Mucosa of gallbladder (tissue), 1 donor: ENCODE data around the gene ACOD1. TPM values are rescaled to one million over a fixed set of nuclear protein-coding genes. Genes with fewer than 3 reads are reported as not detected.
A peak's percentile ranks its signal among the peaks of the same experiment; 100 is the strongest.
"Not testable (repeated sequence)": the region's sequence is repeated elsewhere in the genome, so short reads cannot be mapped to it uniquely, and the experiment has no call there.

Source experiments
- DNase-seq: peaks from one replicate; pipeline ENCODE4 v3.0.0-alpha.2; 2020; ENCODE audit warnings: low spot score
- total RNA-seq: library from RNA; stranded (reverse); gene quantifications from one replicate; pipeline ENCODE4 v1.2.1, GENCODE V29; 2021
- donor health status: DM: no; HTN: no; CAD: no.

Gene ACOD1
- not detected for total RNA-seq

- DNase-seq = no peak
Observed at GRCh38 chr13:76948149-76948548, at the start of gene ACOD1. Gene ACOD1, plus strand, starts transcription at chr13:76948511. Its CDS starts 48 bp downstream, at chr13:76948559.

GRCh38 chr13:76899066-76899465 is 49.2 kb upstream of the ACOD1 start:
- not testable (repeated sequence) for DNase-seq

DNA sequence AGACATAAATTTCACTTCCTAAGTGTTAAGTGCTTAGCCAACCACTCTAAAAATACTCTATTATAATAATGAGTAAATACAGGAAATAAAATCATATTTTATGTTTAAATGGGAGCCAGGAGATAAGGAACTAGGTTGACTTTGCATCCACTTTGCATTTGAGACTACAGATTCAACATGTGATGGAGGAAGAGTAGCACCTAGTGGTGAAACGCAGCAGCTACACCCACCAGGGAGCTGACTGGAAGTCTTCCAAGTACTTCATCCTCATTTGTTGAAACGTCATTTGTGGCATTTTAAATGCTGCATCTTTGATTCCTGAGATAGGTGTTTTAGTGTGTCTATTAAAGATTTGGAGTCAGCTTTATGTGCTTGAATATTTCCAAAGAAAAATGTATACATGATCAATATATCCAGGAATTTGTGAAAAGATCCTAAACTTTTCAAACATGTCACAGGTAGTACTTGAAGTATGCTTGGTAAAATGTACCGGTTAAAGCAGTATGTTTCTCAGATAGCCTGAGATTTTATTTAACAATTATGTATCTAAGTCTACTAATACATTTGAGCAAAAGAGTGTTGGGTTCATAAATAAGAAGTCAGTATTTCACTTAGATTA is 44.7 kb upstream of the ACOD1 start:
- peak; percentile 68 for DNase-seq

GRCh38 chr13:76904507-76904906 is 43.8 kb upstream of the ACOD1 start:
- DNase-seq = no peak

GRCh38 chr13:76912476-76912875 is 35.8 kb upstream of the ACOD1 start:
- no peak for DNase-seq

GRCh38 chr13:76913898-76914297 is 34.4 kb upstream of the ACOD1 start:
- DNase-seq = no peak

GRCh38 chr13:76917095-76917494 is 31.2 kb upstream of the ACOD1 start:
- no peak for DNase-seq

- DNase-seq = peak; percentile 14
Observed at GRCh38 chr13:76917755-76918481, 30.4 kb upstream of the ACOD1 start.

GRCh38 chr13:76921516-76921915 is 26.8 kb upstream of the ACOD1 start:
- no peak for DNase-seq

DNA sequence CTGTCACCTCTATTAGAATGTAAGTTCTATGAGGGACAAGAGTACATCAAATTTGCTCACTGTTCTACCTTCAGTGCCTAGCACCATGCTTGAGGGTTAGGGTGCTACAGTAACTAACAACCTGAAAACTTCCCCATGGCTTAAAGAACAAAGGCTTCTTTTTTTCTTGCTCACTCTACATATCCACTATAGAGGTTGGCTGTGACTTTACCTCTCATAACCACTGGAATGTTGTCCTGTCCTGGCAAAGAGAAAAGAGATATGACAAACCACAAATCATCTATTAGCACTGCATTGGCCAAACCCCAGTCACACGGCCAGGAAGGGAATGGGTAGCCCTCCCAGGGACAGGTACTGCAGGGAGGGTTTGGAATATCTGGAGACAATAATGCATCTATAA is 23.2 kb upstream of the ACOD1 start:
- DNase-seq = no peak

GRCh38 chr13:76927955-76928354 is 20.4 kb upstream of the ACOD1 start:
- DNase-seq = no peak

DNA sequence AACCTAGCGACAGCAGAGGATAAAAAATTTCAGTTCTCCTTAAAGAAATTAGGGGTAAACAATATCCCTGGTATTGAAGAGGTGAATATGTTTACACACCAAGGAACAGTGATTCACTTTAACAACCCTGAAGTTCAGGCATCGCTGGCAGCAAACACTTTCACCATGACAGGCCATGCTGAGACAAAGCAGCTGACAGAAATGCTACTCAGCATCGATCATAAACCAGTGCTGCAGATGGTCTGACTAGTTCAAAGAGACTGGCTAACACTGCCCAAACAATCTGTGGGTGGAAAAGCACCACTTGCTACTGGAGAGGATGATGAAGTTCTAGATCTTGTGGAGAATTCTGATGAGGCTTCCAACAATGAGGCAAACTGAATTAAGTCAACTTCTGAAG is 19.9 kb upstream of the ACOD1 start:
- DNase-seq = no peak

GRCh38 chr13:76929320-76929719 is 19.0 kb upstream of the ACOD1 start:
- DNase-seq = no peak

DNA sequence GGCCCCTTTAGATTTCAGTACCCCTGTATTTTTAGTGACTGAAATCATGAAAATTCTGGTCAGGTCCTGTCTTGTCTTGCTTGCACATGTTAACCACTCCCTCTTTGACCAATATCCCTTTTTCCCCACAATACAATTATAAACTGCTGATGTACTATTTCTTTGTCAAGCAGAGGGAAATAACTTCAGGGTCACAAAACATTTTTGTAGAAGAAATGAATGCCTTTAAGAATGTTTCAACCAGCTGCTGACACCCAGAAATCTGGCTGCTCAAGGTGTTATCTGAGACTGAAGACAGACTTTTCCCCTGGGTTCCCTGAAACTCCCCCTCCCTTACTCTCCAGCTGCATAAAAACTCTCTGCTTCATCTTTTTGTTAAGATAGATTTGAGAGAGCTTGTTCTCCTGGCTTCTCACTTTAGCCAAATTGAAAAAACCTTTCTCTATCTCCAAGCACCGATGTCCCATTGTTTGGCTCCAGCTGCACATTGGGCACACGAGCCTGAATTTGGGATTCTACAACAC is 18.4 kb upstream of the ACOD1 start:
- DNase-seq = no peak

DNA sequence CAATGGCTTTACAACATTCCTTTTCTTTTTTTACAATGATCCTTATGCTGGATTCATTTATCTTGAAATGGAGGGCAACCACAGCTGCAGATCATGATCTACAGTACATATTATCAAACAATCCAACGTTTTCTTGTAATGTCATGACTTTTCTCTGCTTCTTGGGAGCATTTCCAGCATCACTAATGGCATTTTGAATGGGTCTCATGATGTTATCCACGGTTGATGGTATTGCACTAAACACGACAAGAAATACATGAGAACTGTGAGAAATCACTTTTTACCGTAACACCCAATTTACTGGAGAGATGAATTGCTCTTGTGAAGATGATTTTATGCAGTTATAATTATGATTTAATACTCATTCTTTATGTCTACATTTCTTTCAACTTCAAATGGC is 16.2 kb upstream of the ACOD1 start:
- DNase-seq = no peak

- DNase-seq = no peak
Observed at GRCh38 chr13:76934671-76935070, 13.6 kb upstream of the ACOD1 start.

GRCh38 chr13:76936763-76937162 is 11.5 kb upstream of the ACOD1 start:
- no peak for DNase-seq

DNA sequence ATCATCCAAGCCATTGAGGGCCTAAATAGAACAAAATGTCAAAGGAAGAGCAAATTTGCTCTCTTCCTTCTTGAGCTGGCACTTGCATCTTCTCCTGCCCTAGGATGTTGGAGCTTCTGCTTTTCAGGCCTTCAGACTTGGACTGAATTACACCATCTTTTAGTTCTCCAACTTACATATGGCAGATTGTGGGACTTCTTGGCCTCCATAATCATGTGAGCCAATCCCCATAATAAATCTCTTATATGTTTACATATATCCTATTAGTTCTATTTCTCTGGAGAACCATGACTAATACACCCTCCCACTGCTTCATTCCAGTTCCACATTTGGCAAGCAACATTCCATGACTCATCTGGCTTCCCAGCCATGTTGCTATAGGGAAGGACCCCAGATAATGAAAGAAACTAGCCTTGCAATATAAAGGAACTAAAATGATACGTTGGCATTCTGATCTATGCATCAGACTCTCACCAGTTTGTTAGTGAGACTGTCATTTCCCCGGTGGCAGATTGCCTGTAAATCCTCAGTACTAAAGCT is 11.0 kb upstream of the ACOD1 start:
- no peak for DNase-seq

GRCh38 chr13:76939215-76939614 is 9.1 kb upstream of the ACOD1 start:
- DNase-seq = no peak

- no peak for DNase-seq
Observed at GRCh38 chr13:76942363-76942762, 5.9 kb upstream of the ACOD1 start.

GRCh38 chr13:76943646-76944045 is 4.7 kb upstream of the ACOD1 start:
- DNase-seq = no peak

GRCh38 chr13:76944456-76944855 is 3.9 kb upstream of the ACOD1 start:
- no peak for DNase-seq

DNA sequence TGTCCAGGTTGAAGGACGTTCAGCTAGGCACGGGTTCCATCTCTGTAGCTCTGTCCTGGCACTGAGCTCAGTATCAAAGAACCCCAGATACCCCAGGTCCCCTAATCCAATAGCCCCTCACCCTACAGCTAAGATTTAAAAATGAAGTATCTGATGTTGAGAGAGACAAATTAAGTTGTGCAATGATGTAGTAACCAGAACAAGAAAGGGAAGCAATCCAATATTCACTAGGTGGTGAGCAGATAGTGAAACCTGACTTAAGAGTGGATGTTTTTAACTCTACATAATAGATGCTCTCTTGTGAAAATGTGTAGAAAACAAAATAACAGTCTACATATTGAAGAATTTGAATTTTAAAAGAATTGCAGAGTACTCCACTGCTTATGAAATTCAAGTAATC is 1.8 kb downstream of the ACOD1 start:
- no peak for DNase-seq
